Fibroblast of lung (primary cell): Measurements from ENCODE around the gene ZCCHC2.

Experiments
- CTCF ChIP-seq, 2 donors: IDR thresholded peaks in 1 of 2; conservative IDR thresholded peaks in 1 of 2; 1 replicate in 1 of 2; 2 replicates in 1 of 2; pipeline ENCODE4 v1.5.1; 2011 to 2012; ENCODE audit warnings: low read length in 2 of 2, control low read depth in 1 of 2, inconsistent platforms in 1 of 2, low read depth in 1 of 2, mild to moderate bottlenecking in 1 of 2
- EZH2 ChIP-seq: IDR thresholded peaks from 2 replicates; pipeline ENCODE4 v1.5.1; 2012; ENCODE audit warnings: low read length, control low read depth, mild to moderate bottlenecking; ENCODE audit errors: missing control alignments

DNA sequence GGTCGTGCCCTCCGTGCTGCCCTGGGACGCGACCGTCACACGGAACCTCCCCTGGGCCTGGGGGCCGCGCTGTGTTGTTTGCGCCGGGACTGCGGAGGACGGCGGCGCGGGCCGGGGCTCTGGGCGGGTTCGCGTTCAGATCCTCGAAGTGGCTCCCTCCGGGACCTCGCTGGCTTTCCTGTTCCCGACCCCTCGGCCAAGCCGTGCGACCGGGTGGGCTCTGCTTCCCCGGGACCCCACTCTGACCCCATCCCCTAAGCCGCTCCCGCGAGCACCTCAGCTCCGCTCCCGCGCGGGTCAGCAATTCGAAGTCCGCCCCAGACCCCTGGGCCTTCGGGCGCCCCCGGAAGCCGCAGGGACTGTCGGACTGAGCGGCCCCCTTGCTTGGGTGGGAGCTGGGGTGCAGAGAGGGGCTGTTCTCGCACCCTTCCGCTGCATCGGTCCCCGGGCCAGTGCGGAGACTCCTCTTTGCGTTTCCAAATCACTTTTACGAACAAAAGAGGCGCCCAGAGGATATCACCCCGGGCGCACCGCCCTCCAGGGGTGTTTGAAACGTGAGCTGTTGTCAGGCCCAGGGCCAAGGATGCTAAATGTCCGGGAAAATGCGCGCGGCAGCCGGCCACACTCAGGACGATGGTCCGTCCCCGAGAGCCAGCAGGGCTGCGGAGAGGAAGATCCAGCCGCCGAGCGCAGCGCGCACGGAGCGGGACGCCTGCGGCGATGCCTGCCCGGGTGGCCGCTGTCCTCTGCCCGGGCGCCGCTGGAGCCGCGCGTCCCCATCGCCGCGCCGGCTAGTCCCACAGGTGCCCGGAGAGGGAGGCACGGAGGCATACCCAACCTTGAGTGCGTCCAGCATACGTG, 73.5 kb downstream of the ZCCHC2 start:
- TF ChIP-seq CTCF (conservative IDR thresholded peaks at IDR 0.05 in 1 of 2, IDR thresholded peaks at IDR 0.05 in 1 of 2; ENCODE audit: low read depth in 1 of 2, low read length in 2 of 2) (no peak), EZH2 (peak; percentile 67)
